HepG2 (cell line): ENCODE data around the gene CREB3. TPM values are rescaled to one million over a fixed set of nuclear protein-coding genes. Genes with fewer than 3 reads are reported as not detected.

Experiments
- CENPT ChIP-seq: sonication (generic); formaldehyde crosslinking; IDR thresholded peaks from 2 replicates; pipeline ENCODE4 v1.8.0; 2022; ENCODE audit warnings: low read depth, mild to moderate bottlenecking, moderate library complexity, missing genetic modification reagents
- CSRNP1 ChIP-seq: sonication (generic); formaldehyde crosslinking; IDR thresholded peaks from 2 replicates; pipeline ENCODE4 v1.8.1; 2023; ENCODE audit warnings: mild to moderate bottlenecking, missing genetic modification reagents
- HIC2 ChIP-seq: sonication (generic); formaldehyde crosslinking; IDR thresholded peaks from 2 replicates; pipeline ENCODE4 v1.9.0; 2022; ENCODE audit warnings: low read depth, missing genetic modification reagents
- KDM6A ChIP-seq: IDR thresholded peaks from 2 replicates; pipeline ENCODE4 v1.6.1; 2016; ENCODE audit warnings: low read depth
- KLF11 ChIP-seq: IDR thresholded peaks from 2 replicates; pipeline ENCODE4 v1.6.1; 2016; ENCODE audit warnings: missing compliant biosample characterization
- MBD4 ChIP-seq: IDR thresholded peaks from 2 replicates; pipeline ENCODE4 v1.6.1; 2012; ENCODE audit warnings: low read length, inconsistent platforms, borderline replicate concordance
- NFIB ChIP-seq: sonication (generic); formaldehyde crosslinking; IDR thresholded peaks from 2 replicates; pipeline ENCODE4 v1.9.0; 2021; ENCODE audit warnings: missing genetic modification reagents, mild to moderate bottlenecking, borderline replicate concordance
- NR2F1 ChIP-seq, 2 experiments: fragments of 450-650 bp in 1 of 2; formaldehyde crosslinking in 1 of 2; IDR thresholded peaks; 2 replicates each; pipeline versions ENCODE4 v1.5.0 to v1.6.1; 2016 to 2020; ENCODE audit warnings: mild to moderate bottlenecking in 1 of 2, missing compliant biosample characterization in 1 of 2, missing genetic modification reagents in 1 of 2, moderate library complexity in 1 of 2
- NR2F2 ChIP-seq: IDR thresholded peaks from 2 replicates; pipeline ENCODE4 v1.6.1; 2012; ENCODE audit warnings: low read depth, inconsistent platforms, borderline replicate concordance
- PHF21A ChIP-seq: sonication (generic); formaldehyde crosslinking; IDR thresholded peaks from 2 replicates; pipeline ENCODE4 v1.5.0; 2020; ENCODE audit warnings: mild to moderate bottlenecking, missing genetic modification reagents
- SNAPC5 ChIP-seq: sonication (generic); formaldehyde crosslinking; IDR thresholded peaks from 2 replicates; pipeline ENCODE4 v1.8.1; 2023; ENCODE audit warnings: mild to moderate bottlenecking, missing genetic modification reagents, borderline replicate concordance
- SP140L ChIP-seq: sonication (generic); formaldehyde crosslinking; IDR thresholded peaks from 2 replicates; pipeline ENCODE4 v1.4.0; 2020; ENCODE audit warnings: missing genetic modification reagents, borderline replicate concordance
- TCF7L2 ChIP-seq: IDR thresholded peaks from 2 replicates; pipeline ENCODE4 v1.6.1; 2011; ENCODE audit warnings: mild to moderate bottlenecking, low read depth, low read length, moderate library complexity
- TEAD3 ChIP-seq: optimal IDR thresholded peaks from 2 replicates; pipeline ENCODE3; 2016; ENCODE audit warnings: borderline replicate concordance
- ZNF205 ChIP-seq: IDR thresholded peaks from 2 replicates; pipeline ENCODE4 v1.6.1; 2018; ENCODE audit warnings: missing biosample characterization, missing genetic modification reagents
- ZNF232 ChIP-seq: sonication (generic); formaldehyde crosslinking; IDR thresholded peaks from 2 replicates; pipeline ENCODE4 v1.4.0; 2020; ENCODE audit warnings: missing genetic modification reagents, borderline replicate concordance
- ZNF318 ChIP-seq: sonication (generic); formaldehyde crosslinking; IDR thresholded peaks from 2 replicates; pipeline ENCODE4 v1.4.0; 2020; ENCODE audit warnings: mild to moderate bottlenecking, missing genetic modification reagents
- ZNF34 ChIP-seq: sonication (generic); formaldehyde crosslinking; IDR thresholded peaks from 2 replicates; pipeline ENCODE4 v1.4.0; 2020; ENCODE audit warnings: mild to moderate bottlenecking, missing genetic modification reagents, borderline replicate concordance
- polyA plus RNA-seq, 8 experiments: library from polyadenylated mRNA; depleted of rRNA in 3 of 8; stranded (reverse) in 7 of 8; unstranded in 1 of 8; fragments of >200 nt; fragmentation: Illumina TruSeq in 4 of 8; extraction: Trizol in 4 of 8; gene quantifications; 2 replicates each; pipeline versions ENCODE4 v1.2.1 to v1.2.3, GENCODE V29; 2011 to 2016; ENCODE audit warnings: low read depth in 4 of 8, missing spikeins in 1 of 8, mixed read lengths in 1 of 8; ENCODE audit not compliant: insufficient read depth in 1 of 8
- total RNA-seq, 5 experiments: library from RNA; depleted of rRNA; stranded (reverse); fragments of >200 nt; fragmentation: Illumina TruSeq; extraction: Trizol; gene quantifications; 2 replicates each; pipeline ENCODE4 v1.2.3, GENCODE V29; 2016; ENCODE audit warnings: low read depth in 1 of 5

Gene CREB3
- total and polyA plus RNA-seq, 2 of the 13 experiments (the other 11 are each of a cell fraction or from before 2014, with no cell fraction given), result 11.1 to 34.2 TPM

GRCh38 chr9:35731415-35732184, 866 bp upstream of the CREB3 start (continued):
- TF ChIP-seq ZNF34 (CRISPR knock-in tag), result no peak
- TF ChIP-seq MBD4, result no peak
- no peak for TF ChIP-seq TCF7L2
- no peak for TF ChIP-seq KLF11
- peak; percentile 38 to 73; a peak in 3 of 4 replicates for TF ChIP-seq NR2F1 (CRISPR knock-in tag; IDR thresholded peaks at IDR 0.05)
- TF ChIP-seq PHF21A (CRISPR knock-in tag), result no peak
- no peak for TF ChIP-seq CSRNP1
- TF ChIP-seq CENPT, result no peak
- 0 out of 2 replicates have a peak, but pooled peaks have one; percentile 52 for TF ChIP-seq ZNF318
- no peak for TF ChIP-seq ZNF205 (CRISPR knock-in tag)
- peak; percentile 76; the same call in 1 of the 2 replicates for TF ChIP-seq NR2F2
- no peak for TF ChIP-seq HIC2 (CRISPR knock-in tag)
- TF ChIP-seq ZNF232 (CRISPR knock-in tag), result no peak
- TF ChIP-seq TEAD3 (CRISPR knock-in tag), result no peak
- no peak for TF ChIP-seq SP140L (CRISPR knock-in tag)
- TF ChIP-seq KDM6A, result no peak
- no peak for TF ChIP-seq SNAPC5 (CRISPR knock-in tag)
- no peak for TF ChIP-seq NFIB (CRISPR knock-in tag)
